ENCODE results near the gene NR1D2.

DNA sequence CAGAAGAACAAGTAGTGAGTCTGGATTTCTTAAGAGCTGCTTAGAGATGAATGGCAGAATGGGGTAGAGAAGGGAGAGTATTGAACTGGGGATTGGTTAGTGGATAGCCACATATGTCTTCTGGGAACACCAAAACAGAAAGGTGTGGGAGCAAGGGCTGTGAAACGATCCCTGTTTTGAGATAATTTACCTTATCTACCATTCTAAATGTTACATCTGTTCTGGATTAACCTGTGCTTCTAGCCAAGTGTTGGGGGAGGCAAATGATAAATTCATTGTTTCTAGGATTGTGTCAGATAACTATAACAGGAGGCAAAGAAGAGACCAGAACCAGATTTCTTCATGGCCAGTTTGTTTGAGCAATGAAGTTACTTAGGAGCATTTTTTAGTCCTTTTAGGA lies 8.4 kb downstream of the NR1D2 start:
- TF ChIP-seq, protein P1, sequence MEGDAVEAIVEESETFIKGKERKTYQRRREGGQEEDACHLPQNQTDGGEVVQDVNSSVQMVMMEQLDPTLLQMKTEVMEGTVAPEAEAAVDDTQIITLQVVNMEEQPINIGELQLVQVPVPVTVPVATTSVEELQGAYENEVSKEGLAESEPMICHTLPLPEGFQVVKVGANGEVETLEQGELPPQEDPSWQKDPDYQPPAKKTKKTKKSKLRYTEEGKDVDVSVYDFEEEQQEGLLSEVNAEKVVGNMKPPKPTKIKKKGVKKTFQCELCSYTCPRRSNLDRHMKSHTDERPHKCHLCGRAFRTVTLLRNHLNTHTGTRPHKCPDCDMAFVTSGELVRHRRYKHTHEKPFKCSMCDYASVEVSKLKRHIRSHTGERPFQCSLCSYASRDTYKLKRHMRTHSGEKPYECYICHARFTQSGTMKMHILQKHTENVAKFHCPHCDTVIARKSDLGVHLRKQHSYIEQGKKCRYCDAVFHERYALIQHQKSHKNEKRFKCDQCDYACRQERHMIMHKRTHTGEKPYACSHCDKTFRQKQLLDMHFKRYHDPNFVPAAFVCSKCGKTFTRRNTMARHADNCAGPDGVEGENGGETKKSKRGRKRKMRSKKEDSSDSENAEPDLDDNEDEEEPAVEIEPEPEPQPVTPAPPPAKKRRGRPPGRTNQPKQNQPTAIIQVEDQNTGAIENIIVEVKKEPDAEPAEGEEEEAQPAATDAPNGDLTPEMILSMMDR (conservative IDR thresholded peaks at IDR 0.05 in 1 of 2, IDR thresholded peaks at IDR 0.05 in 1 of 2; ENCODE audit: extremely low read depth in 1 of 2, insufficient read depth in 1 of 2, low read depth in 1 of 2, low read length in 2 of 2): no peak
- TF ChIP-seq EZH2 (IDR thresholded peaks at IDR 0.05; ENCODE audit: borderline replicate concordance, low read length): no peak

Data from mammary epithelial cell (primary cell).